T-helper 2 cell treated with Interferon-gamma antibody and Interleukin-4, amounts not matched to agents 100 ng/mL and 5 ng/mL, for 36 hours (primary cell): ENCODE results near the gene KDM7A. TPM values are rescaled to one million over a fixed set of nuclear protein-coding genes. Genes with fewer than 3 reads are reported as not detected.

Experiments used
- intact Hi-C: fragments of 100-400 bp; cut with micrococcal nuclease; formaldehyde crosslinking; loops from one replicate; pipeline ENCODE4 v1.15.1; 2023
- total RNA-seq: library from RNA; stranded (reverse); gene quantifications from 2 replicates; pipeline ENCODE4 v1.2.3, GENCODE V29; 2022

The KDM7A gene
- total RNA-seq, 1 donor from 2014 or later, result 11.8 TPM

DNA sequence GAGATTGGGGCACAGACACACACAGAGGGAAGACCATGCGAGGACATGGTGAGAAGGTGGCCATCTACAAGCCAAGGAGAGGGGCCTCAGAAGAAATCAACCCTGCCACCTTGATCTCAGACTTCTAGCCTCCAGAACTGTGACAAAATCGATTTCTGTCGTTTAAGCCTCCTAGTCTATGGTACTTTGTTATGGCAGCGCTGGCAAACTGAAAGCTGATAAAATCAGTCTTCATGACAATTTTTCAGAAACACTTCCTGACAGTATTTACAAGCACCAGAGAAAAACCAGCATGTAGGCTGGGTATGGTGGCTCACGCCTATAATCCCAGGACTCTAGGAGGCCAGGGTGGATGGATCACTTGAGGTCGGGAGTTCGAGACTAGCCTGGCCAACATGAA, 118.3 kb downstream of the KDM7A start:
- intact Hi-C loops, result no loop called here

DNA sequence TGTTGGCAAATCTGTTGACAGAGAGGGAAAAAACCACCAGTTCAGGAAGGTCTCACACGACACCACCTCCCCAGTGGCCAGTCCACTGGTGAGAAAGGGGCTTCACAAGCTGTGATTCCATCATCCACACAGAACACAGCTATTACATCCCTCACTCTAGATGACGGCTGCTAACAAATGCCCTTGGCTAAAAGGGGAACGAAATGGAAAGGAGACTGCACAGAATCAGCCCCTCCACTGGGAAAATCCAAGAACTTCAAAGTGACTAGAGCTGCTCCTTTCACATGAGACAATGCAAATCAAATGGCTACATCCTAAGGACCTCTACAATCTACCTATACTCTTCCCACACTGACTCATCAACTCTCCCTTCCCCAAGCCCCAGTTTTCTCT, 119.6 kb downstream of the KDM7A start:
- intact Hi-C loops, result no loop called here

GRCh38 chr7:140056431-140057142, 120.2 kb downstream of the KDM7A start:
- intact Hi-C loops, result no loop called here

GRCh38 chr7:140055833-140056232, 121.0 kb downstream of the KDM7A start:
- intact Hi-C loops, result no loop called here

DNA sequence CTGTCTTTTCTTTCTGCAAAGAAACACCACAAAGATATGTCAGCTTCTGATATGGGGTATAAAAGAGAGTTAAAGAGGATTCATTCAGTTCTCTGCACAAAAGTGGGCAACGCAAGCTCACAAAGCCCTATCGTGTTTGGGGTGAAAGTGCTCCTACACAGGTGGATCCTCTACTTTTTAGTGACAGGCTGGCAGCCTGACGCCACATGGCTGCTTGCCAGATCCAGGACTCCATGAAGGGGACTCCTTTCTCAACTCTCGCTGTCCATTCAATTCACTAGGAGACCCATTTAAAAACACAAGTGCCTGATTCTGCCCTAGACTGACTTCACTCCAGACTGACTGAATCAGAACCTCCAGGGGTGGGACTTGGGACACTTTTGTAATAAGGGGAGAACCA, 122.0 kb downstream of the KDM7A start:
- intact Hi-C loops, result no loop called here

DNA sequence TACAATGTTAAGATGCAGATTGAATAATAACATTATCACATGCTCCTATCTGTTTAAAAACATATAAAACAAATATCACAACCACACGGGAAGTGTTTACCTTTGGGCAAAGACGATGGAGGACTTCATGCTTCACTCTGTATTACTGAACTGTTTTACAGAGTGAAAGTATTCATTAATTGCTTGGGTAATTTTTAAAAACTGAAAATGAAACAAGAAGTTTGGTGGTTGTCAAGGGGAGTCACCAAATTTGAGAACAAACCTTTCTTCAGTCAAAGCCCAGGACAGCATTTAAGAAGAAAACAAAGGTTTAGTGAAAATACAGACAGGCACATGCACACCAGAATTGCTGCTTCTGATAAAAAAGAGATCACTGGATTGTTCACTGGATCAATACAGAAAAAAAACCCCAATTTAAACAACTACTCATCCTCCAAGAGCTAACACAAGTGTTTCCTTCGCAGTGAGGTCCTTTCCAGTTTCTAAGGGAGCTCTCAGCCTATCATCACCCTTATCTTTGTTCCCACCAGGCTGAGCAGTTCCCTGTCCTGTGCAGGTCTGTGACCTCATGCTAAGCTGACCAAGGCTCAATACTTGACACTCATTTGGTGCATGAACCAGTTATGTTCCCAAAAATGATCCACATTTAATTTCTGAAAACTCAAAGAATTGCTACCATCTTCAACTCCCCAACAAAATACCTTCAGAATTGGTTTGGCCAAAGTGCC, 122.8 kb downstream of the KDM7A start:
- intact Hi-C loops, result no loop called here

GRCh38 chr7:140051820-140052219, 125.0 kb downstream of the KDM7A start:
- intact Hi-C loops, result no loop called here

DNA sequence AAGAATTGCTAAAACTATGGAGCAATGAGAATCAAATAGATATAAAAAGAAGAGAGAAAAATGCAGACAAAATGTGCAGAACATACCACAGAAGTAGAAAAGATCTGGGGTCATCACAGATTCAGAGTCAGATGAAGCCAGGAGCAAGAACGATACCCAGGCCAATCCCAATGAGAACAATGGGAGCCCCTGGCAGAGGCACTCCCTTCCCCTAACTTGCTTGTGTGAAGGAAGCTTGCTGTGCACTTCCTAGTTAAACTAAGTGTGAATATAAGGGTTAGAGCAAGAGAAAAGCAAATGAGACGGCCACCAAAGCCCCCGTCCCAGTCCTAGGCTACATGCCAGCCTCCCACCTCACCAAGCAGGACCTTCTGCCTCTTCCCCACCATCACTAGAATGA, 126.7 kb downstream of the KDM7A start:
- intact Hi-C loops, result no loop called here

- intact Hi-C loops, result no loop called here
Observed at GRCh38 chr7:140049339-140050024, 127.3 kb downstream of the KDM7A start.

GRCh38 chr7:140048989-140049338, 127.8 kb downstream of the KDM7A start:
- intact Hi-C loops, result no loop called here

DNA sequence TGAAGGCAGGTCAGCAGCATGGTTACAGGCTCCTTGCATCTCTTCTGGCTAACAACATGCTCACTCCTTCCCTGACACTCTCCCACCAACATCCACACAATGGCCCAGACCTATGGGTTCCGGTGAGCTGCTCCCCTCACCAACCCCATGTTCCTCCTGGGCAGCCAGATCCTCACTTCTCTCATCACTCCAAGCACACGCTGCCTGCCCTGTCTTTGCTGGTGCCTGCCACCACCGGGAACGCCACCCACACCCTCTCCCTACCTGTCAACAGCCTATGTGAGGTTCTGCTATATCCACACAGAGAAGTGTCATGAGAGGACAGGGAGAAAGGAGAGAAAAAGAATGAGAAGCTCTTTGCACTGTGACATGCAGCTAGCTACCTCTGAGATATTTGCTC, 128.6 kb downstream of the KDM7A start:
- intact Hi-C loops, result no loop called here

DNA sequence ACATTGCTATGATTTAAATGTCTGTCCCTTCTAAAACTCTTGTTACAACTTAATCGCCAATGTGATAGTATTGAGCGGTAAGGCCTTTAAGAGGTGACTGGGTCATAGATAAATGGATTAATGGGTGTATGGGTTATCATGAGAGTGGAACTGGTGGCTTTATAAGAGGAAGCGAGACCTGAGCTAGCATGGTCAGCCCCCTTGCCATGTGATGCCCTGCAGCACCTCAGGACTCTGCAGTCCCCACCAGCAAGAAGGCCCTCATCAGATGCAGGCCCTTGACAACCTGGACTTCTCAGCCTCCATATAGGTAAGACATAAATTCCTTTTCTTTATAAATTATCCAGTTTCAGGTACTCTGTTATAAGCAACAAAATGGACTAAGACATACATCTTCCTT, 129.6 kb downstream of the KDM7A start:
- intact Hi-C loops, result no loop called here

GRCh38 chr7:140045697-140046096, 131.1 kb downstream of the KDM7A start:
- intact Hi-C loops, result no loop called here

DNA sequence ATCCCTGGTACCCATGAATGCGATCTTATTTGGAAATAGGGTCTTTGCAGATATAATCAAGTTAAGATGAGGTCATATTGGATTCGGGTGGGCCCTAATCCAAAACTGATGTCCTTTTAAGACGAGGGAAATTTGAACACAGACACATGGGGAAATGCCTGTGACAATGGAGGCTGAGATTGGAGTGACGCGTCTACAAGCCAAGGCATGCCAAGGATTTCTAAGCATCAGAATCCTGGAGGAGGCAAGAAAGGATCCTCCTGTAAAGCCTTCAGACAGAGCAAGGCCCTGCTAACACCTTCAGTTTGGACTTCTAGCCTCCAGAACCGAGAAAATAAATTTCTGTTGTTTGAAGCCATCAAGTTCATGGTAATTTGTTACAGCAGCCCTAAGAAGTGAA, 132.5 kb downstream of the KDM7A start:
- intact Hi-C loops, result no loop called here

- intact Hi-C loops, result no loop called here
Observed at GRCh38 chr7:140042386-140042670, 134.5 kb downstream of the KDM7A start.

- intact Hi-C loops, result no loop called here
Observed at GRCh38 chr7:140041659-140042385, 135.0 kb downstream of the KDM7A start.

DNA sequence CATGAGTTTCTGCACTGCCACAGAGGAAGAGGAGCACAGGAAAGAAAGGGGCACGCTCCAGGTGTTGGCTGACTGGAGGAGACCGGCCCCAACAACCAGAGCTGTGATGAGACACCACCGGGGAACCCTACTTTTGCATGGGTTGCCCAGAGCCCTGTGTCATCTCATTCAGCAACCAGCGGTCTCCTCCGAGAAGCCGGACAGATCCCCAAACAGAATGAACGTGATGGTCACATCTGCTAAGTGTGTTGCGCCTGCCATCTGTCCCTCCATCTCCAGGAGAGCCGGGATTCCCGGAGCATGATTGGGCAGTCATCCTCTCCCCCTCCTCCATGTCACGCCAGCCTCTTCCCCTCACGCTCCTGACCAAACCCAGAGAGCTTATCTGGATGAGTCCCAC, 136.9 kb downstream of the KDM7A start:
- intact Hi-C loops, result no loop called here

- intact Hi-C loops, result no loop called here
Observed at GRCh38 chr7:140039066-140039465, 137.7 kb downstream of the KDM7A start.

DNA sequence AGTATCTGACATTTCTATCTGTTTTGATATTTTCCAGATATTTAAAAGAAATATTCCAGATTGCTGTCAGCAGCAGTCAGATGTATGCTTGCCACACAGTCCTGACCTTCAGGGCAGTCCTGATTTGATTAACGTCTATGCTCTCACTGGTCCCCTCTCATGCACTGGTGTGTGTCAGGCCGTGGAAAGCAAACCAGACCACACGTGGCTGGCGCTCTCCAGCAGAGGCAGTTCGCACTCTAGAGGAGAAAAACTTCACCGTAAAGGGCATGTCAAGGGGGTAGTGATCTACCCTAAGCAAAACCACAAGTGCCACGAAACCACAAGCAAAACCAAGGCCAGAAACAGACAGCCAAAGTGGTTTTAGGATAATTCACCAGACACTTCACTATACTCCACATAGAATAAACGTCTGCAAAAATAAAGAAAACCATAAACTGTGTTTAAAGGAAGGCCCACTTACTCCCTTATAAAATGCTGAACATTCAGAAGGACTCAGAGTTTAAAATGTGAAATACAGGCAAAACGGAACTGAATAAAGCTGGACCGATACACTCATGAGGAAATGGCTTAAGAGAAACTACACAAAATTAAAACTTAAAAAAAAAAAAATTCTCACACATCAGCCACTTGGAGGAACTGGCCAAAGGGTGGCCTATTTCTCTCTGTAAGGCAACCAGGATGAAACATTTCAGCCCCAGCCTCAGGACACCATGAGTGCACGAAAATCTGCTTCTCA, 140.4 kb downstream of the KDM7A start:
- intact Hi-C loops, result no loop called here

GRCh38 chr7:140035400-140036223, 141.2 kb downstream of the KDM7A start:
- intact Hi-C loops, result no loop called here
